Cardiac septum (tissue), 1 donor: ENCODE results near the gene SH3PXD2B. TPM values are rescaled to one million over a fixed set of nuclear protein-coding genes. Genes with fewer than 3 reads are reported as not detected.

Source experiments
- DNase-seq: peaks from one replicate; pipeline ENCODE4 v3.0.0-alpha.2; 2020; ENCODE audit warnings: low spot score
- intact Hi-C: fragments of 100-400 bp; cut with DNase I; formaldehyde crosslinking; loops from one replicate; pipeline ENCODE4 v1.14.0; 2022
- total RNA-seq: library from RNA; stranded (reverse); fragmentation: NEBNext Ultra II Directional; extraction: Animal tissue kit (Norgen Biotek cat#: 25700); gene quantifications from one replicate; pipeline ENCODE4 v1.2.1, GENCODE V29; 2021
- donor health status: DM: no; HTN: no; CAD: no.

SH3PXD2B gene
- total RNA-seq, 1 donor from 2014 or later: 5.1 TPM

DNA sequence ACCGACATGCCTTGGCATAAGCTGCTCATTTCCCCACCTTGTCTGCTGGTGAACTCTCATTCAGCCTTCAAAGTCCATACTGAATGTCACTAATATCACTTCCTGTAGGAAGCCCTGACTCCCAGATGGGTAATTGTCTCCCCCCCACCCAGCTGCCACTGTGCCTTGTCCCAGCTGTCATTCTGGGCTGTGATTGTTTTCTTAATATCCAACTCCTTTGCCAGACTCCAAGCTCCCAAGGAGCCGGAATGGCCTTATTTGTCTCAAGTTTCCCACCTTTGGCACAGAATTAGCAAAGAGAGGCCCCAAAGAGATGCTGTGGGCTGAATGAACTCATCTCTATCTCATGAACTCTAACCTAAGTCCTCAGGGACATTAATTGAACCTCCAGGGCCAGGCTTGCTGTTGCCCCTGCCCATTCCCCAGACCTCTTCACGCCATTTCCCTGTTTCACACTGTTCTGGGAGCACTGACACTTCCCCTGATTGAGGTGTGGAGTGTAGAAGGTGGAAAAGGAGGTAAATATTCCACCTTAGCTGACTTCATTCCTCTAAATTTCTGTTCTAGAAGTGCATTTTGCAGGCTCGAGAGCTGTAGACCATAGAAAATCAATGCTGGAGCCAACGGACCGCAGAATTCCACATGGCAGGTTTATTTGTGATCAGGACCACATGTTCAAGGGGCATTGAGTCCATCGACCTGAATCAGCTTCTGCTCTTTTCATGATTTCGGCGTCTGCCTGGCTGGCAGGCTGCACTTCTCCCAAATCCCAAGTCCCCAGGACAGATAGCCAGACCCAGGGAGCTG is 4.9 kb upstream of the SH3PXD2B start:
- intact Hi-C loops: no loop called here
- no peak for DNase-seq

GRCh38 chr5:172456076-172456722 is 1.9 kb upstream of the SH3PXD2B start:
- DNase-seq: peak; percentile 59
- intact Hi-C loops: no loop called here

DNA sequence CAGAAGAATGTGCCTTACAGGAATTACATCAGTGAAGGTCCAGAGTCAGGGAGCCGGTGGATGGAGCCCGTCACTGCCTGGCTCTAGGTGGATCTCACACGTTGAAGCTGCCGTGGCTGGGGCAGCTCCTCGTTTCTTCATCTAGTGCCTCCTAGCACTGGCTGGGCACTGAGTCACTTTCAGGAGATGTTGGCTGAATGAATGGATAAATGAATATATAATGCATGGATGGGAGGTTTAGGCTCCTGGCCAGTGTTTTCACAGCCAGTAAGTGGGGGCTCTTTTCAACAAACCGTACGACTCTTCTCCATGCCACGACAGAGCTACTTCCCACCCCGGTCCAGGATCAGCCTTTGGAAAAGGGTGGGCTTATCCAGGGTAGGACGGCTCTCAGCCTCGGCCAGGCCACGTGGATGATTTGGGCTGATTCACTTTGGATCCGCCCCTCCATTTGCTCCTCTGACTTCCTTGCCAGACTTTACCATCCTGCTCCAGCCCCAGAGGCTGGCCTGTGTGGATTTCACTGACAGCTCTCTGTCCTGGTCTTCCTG is 1.3 kb upstream of the SH3PXD2B start:
- intact Hi-C loops: no loop called here
- peak; percentile 76 for DNase-seq

DNA sequence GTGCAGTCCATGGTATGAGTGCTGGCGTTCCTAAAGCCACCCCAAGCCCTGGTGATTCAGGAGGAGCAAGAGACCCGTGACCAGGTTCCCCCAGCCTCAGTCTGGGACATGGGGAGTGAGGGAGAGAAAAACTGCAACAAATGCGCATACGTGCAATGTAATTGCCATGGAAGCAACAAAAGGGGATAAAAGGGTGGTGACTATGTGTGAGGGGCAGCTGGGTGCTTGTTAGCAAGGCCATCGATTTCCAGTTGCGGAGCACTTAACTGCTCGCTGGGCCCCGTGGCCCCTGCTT is 709 bp upstream of the SH3PXD2B start:
- peak; percentile 63 for DNase-seq
- intact Hi-C loops: no loop called here

DNA sequence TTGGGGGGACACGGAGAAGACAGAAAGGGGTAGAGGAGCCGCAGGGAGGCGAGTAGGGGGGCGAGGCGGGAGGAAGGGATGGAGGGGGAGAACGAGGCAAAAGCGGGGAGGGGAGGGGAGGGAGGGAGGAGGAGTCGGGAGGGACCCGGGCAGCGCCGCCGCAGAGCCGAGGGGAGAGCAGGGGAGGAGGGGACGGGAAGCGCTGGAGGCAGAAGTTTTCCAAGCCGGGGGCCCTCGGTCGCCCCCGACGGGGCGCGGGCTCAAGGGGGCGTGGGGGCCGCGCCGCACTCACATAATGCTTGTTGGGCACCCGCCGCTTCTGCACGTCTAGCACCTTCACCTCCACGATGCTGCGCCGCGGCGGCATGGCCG is 353 bp downstream of the SH3PXD2B start:
- peak; percentile 70 for DNase-seq
- intact Hi-C loops: loop anchor here (2.0 to 5.0 kb wide), 2 partner anchors 35 to 172 kb away; partner anchors contain the start of gene UBTD2

DNA sequence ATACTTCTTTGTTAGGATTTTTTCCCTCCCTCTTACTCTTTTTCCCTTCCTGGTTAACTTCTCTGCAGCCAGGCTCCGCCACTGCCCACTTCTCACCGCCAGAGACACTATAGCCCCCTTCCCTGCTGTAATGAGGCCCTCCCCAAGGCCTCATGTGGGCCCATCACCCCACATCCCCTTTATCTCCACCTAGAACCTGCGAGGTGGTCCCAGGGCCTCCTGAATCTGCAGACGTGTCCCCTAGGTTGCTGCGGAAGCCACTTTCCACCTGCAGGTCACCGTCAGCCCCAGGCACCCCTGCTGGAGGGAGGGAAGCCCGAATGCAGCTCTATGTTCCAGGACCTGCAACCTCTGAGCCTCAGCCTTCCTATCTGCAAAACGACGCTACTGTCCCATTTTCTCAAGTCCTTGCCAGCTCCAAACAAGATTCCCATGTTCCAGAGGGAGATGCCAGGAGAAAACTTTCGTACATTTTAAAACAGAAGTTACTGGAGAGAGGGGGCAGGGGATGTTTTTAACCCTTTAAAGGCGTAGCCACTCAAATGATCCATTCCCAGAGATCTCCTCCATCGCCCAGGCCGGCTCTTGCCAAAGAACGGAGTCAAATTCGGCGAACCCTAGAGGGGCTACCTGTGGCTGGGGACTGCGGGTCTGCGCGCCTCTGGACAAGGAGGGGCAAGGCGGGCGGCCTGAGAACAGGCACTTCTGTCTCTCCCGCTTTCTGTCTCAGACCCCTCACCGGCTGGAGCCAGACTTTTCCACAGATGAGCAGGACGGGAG is 929 bp downstream of the SH3PXD2B start:
- intact Hi-C loops: loop anchor here (2.0 to 5.0 kb wide), 2 partner anchors 35 to 171 kb away; partner anchors contain the start of gene UBTD2
- DNase-seq: peak; percentile 74

- DNase-seq: peak; percentile 75
- intact Hi-C loops: loop anchor here (2.0 to 5.0 kb wide), 2 partner anchors 34 to 170 kb away; partner anchors contain the start of gene UBTD2
Measured at GRCh38 chr5:172452398-172453205, 1.7 kb downstream of the SH3PXD2B start.

DNA sequence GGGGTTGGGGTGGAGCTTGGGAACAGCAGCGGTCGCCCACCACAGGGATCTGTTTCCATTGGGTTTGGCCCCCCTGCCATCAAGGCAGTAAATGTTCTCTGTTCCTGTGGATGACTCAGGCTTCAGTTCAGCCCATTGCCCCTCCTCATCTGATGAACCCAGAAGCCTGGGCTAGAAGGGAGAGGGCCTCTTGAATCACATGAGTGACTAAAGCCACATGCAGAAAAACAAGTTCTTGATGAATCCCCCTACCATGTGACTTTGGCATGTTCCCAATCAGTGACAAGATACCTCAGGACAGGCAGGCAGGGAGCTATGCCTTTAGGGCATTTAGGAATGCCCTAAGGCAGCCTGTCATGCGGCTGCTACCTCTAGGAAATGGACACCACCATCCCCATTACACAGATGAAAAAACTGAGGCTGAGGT is 2.5 kb downstream of the SH3PXD2B start:
- intact Hi-C loops: loop anchor here (2.0 to 5.0 kb wide), 2 partner anchors 33 to 169 kb away; partner anchors contain the start of gene UBTD2

GRCh38 chr5:172450861-172451695 is 3.2 kb downstream of the SH3PXD2B start:
- peak; percentile 72 for DNase-seq
- intact Hi-C loops: loop anchor here (5.0 kb wide), 1 partner anchor 169 kb away; the partner anchor contains the start of gene UBTD2

More for the DNA sequence above, 2.5 kb downstream of the SH3PXD2B start:
- no peak for DNase-seq

DNA sequence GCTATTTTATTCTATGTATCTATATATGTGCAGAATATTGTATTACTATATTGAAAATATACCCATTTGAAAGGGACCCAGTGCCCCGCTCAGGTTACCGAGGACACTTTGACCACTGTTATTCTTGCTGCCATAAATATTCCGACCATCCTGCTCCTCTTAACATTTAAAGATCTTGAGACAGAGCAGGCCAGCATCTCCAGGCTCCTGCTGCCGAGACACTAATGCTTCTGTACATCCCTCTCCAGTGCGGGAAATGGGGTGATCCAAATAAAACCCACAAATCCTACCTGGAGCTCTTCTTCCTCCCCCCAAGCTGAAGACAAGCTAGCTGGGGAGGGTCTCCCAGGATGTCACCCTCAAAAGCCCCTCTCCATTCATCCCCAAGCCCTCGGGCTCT is 3.9 kb downstream of the SH3PXD2B start:
- intact Hi-C loops: loop anchor here (5.0 kb wide), 1 partner anchor 168 kb away; the partner anchor contains the start of gene UBTD2
- no peak for DNase-seq

GRCh38 chr5:172448999-172449398 is 5.3 kb downstream of the SH3PXD2B start:
- intact Hi-C loops: loop anchor here (10.0 kb wide), 1 partner anchor 264 kb away; the partner anchor contains the start of gene STK10
- DNase-seq: peak; percentile 66

DNA sequence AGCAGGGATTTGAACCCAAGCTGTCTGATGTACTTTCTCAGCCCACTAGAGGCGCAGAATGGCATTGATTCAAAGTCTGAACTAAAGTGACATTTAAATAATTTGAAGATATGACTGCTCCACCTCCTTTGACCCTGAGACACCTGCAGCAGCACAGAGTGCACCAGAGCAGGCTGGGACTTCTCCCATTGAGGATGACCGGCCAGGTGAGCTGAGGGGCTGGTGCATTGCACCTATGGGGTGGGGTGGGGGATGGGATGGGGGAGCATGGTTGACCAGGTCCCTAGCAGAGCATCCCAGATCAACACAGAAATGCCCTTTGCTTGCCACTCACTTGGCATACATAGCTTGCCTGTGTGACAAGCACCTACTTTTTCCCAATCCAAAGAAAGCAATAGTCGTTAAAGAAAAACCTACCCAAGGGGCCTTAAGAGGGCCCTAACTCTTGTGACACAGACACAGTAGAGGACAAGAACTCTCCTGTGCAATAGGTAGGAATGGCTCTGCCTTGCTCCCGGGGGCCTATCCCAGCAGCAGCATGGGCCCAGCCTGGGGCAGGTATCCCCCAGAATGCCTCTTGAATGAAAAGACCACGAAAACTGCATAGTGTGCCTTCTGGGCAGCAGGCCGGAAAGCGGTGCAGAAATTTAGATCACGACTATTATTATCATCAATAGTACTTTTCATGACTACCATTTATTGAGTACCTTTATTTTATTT is 6.5 kb downstream of the SH3PXD2B start:
- intact Hi-C loops: loop anchor here (10.0 kb wide), 1 partner anchor 263 kb away; the partner anchor contains the start of gene STK10
- peak; percentile 71 for DNase-seq

DNA sequence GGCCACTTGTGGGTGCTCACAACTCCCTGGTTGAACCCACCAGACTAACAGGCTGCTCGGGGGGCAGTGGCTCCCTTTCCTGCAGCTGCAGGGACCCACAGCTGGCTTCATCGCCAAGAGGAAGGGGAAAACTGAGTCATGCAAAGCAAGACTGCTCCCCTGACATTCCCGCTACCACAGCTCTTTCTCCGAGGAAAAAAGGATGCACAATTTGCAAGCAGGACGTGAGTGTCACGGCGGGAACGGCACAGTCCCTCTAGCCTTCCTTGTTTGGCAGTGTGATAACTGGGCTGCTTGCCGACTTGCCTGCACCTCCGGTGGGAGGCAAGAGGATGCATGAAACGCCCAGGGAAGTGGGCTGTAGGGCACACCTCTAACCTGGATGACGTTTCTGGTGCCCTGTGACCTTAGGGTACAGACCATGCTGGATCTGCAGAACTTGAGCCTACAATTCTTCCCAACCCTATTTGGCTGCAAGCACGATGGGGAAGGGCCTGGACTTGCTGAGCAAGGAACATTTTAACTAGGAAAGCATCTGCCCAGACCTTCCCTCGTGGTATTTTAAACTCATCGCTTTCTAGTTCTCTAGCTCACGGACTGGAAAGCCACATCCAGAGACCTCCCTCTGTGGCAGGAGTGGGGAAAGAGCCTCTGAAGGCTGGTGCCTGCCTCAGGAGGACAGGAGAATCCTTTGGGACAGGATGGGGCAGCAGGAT is 7.8 kb downstream of the SH3PXD2B start:
- intact Hi-C loops: loop anchor here (10.0 kb wide), 1 partner anchor 262 kb away; the partner anchor contains the start of gene STK10
- peak; percentile 78 for DNase-seq

- peak; percentile 74 for DNase-seq
- intact Hi-C loops: loop anchor here (10.0 kb wide), 1 partner anchor 261 kb away; the partner anchor contains the start of gene STK10
Measured at GRCh38 chr5:172445866-172446265, 8.5 kb downstream of the SH3PXD2B start.

DNA sequence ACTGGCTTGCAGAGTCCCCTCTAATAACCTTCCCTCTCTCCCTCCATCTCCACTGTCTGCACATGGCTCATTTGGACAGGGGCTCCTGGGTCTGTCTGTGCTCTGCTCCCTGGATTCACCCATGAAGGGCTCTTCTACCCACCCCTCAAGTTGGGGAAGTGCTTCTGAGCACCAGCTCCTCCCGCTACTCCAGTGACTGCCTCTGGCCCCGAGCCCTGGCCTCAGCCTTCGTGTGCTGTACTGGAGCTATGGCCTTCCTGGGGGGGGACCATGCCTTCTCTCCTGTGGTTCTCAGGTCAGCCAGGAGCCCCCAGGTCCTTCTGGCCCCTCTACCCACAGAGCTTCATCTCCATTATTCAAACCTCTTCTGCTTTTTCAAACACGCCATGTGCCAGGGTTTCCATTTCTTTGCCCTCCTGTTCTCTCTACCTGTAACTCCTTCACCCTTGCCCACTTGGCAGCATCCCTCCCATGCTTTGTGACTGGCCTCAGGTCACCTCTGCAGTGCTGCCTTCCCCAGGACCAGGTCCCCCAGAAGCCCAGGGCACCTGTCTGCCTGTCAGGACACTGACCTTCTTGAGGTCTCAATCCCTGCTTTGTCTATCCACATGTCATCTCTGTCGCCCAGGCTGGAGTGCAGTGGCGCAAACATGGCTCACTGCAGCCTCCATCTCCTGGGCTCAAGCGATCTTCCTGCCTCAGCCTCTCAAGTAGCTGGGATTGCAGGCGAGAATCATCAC is 9.5 kb downstream of the SH3PXD2B start:
- DNase-seq: peak; percentile 68
- intact Hi-C loops: loop anchor here (10.0 kb wide), 1 partner anchor 260 kb away; the partner anchor contains the start of gene STK10
